CD4-positive, CD25-positive, alpha-beta regulatory T cell (primary cell): ENCODE results near the gene ACKR2. TPM values are rescaled to one million over a fixed set of nuclear protein-coding genes. Genes with fewer than 3 reads are reported as not detected.

ENCODE experiments used
- ATAC-seq, 2 donors: fragments of 150-1000 bp; cut with Tn5 transposase; one replicate each; pipeline ENCODE4 v1.10.0; 2021; ENCODE audit warnings: low read depth in 2 of 2, moderate number of reproducible peaks in 2 of 2, moderate library complexity in 1 of 2
- DNase-seq, 3 donors: peaks; one replicate each; pipeline versions ENCODE4 v3.0.0 to v3.0.0-alpha.2; 2012 to 2022; ENCODE audit warnings: mixed read lengths in 1 of 3
- H3K27ac ChIP-seq: one replicate; pipeline ENCODE4 v1.7.0; 2013; ENCODE audit warnings: mild to moderate bottlenecking, low read length; ENCODE audit not compliant: insufficient read depth, poor library complexity, severe bottlenecking
- H3K27me3 ChIP-seq: one replicate; pipeline ENCODE4 v1.7.0; 2013; ENCODE audit warnings: low read length; ENCODE audit not compliant: control insufficient read depth, insufficient read depth
- H3K36me3 ChIP-seq: one replicate; pipeline ENCODE4 v1.7.0; 2013; ENCODE audit warnings: mild to moderate bottlenecking, low read length, moderate library complexity; ENCODE audit not compliant: control insufficient read depth, insufficient read depth
- H3K4me1 ChIP-seq: 2 replicates; pipeline ENCODE4 v1.7.0; 2013; ENCODE audit warnings: mild to moderate bottlenecking, low read length; ENCODE audit not compliant: insufficient read depth, control insufficient read depth, poor library complexity, severe bottlenecking
- H3K4me3 ChIP-seq: one replicate; pipeline ENCODE4 v1.7.0; 2013; ENCODE audit warnings: low read depth, mild to moderate bottlenecking, low read length, moderate library complexity
- H3K9me3 ChIP-seq, 2 experiments: 1 replicate in 1 of 2; 2 replicates in 1 of 2; pipeline ENCODE4 v1.7.0; 2013; ENCODE audit warnings: low read length in 2 of 2, mild to moderate bottlenecking in 1 of 2, moderate library complexity in 1 of 2; ENCODE audit not compliant: control insufficient read depth in 2 of 2
- H3K27ac Mint-ChIP-seq, 3 donors: one replicate each; pipeline ENCODE4 v1.8.0; 2020 to 2022; ENCODE audit warnings: mild to moderate bottlenecking in 3 of 3, mixed read lengths in 3 of 3, moderate library complexity in 2 of 3
- H3K27me3 Mint-ChIP-seq: one replicate; pipeline ENCODE4 v1.8.0; 2022; ENCODE audit warnings: mild to moderate bottlenecking, mixed read lengths
- H3K36me3 Mint-ChIP-seq: one replicate; pipeline ENCODE4 v1.8.0; 2020; ENCODE audit warnings: mixed read lengths
- H3K4me1 Mint-ChIP-seq, 4 donors: one replicate each; pipeline ENCODE4 v1.8.0; 2020 to 2022; ENCODE audit warnings: mixed read lengths in 4 of 4, mild to moderate bottlenecking in 1 of 4
- H3K4me3 Mint-ChIP-seq, 4 donors: one replicate each; pipeline ENCODE4 v1.8.0; 2020 to 2022; ENCODE audit warnings: mild to moderate bottlenecking in 4 of 4, mixed read lengths in 4 of 4, moderate library complexity in 3 of 4
- H3K9me3 Mint-ChIP-seq, 7 donors: one replicate each; pipeline ENCODE4 v1.8.0; 2020 to 2022; ENCODE audit warnings: mixed read lengths in 7 of 7, mild to moderate bottlenecking in 3 of 7, moderate library complexity in 2 of 7
- polyA plus RNA-seq, 4 donors: library from polyadenylated mRNA; unstranded; fragments of 300-500 nt; fragmentation: Illumina TruSeq; gene quantifications; one replicate each; pipeline ENCODE4 v1.2.3, GENCODE V29; 2021
- total RNA-seq: library from RNA; stranded (reverse); gene quantifications from one replicate; pipeline ENCODE4 v1.2.3, GENCODE V29; 2022

ACKR2 gene
- total and polyA plus RNA-seq, 5 donors from 2014 or later, result 0.29 to 0.35 TPM; not detected in 3

DNA sequence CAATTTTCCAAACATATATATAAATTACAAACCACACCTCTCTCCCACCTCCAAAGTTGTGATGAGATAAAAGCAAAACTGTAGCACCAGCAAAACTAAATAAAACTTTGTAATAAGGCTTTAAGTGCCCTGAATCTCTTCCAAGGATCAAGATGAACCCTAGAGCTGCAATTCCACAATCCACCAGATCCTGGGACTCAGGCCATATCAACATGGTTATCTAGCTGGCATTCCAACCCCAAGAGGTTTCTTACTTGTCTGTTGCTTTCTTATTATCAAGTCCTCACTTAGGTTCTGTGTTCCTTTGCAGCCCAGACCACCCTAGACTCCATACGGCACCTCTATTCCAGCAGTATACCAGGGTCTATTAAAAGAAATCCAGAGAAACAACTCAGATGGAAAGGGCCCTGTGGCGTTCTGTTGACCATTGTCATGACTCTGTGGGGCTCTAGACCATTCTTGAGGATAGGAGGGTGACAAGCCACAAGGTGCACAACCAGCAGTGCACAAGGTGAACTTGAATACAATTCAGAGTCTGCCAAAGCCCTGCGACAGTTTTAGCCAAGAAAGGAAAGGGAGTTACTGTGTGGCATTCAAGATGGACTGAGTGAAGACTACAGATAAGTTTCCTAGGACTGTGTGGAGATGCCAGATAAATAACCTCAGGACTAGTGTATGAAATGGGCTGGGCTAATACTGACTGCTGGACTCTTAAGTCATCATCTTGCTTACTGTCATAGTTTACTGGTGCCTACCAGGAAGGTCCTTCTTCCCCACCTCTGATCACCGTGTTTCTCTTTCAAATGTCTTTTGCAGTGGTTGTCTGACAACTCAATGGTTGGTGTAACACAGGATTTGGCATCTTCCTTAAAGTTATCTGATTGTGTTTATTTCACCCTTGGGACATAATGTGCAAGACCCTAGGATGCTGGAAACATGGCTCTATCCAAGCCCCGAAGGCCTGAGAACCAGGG is 27.2 kb downstream of the ACKR2 start:
- no peak for ATAC-seq
- Mint-ChIP-seq H3K27me3 (peaks cover 20% of the 10 kb centered on the region), H3K36me3 (peaks cover 3% of the 10 kb centered on the region), H3K27ac (no peak overlapping the region), H3K4me3 (no peak overlapping the region), H3K4me1 (peaks cover 0 to 6% (median 4%) of the 10 kb centered on the region in 4 donors), H3K9me3 (no peaks in the 10 kb centered on the region)
- no peak overlapping the region for H3K4me3 ChIP-seq
- H3K27me3 ChIP-seq, result no peaks in the 10 kb centered on the region
- no peaks in the 10 kb centered on the region for H3K4me1 ChIP-seq
- H3K27ac ChIP-seq, result no peak overlapping the region
- H3K36me3 ChIP-seq, result no peaks in the 10 kb centered on the region
- H3K9me3 ChIP-seq, result no peaks in the 10 kb centered on the region
- no peak for DNase-seq

GRCh38 chr3:42838571-42838970 is 29.3 kb downstream of the ACKR2 start:
- H3K27ac Mint-ChIP-seq, result no peak overlapping the region
- no peaks in the 10 kb centered on the region for H3K36me3 ChIP-seq
- peaks cover 3% of the 10 kb centered on the region for H3K36me3 Mint-ChIP-seq
- no peaks in the 10 kb centered on the region for H3K9me3 ChIP-seq
- ATAC-seq (no peak), DNase-seq (no peak)
- H3K4me3 Mint-ChIP-seq, result no peak overlapping the region
- no peaks in the 10 kb centered on the region for H3K27me3 ChIP-seq
- H3K4me1 Mint-ChIP-seq, result peaks cover 0 to 6% (median 0%) of the 10 kb centered on the region in 4 donors
- peaks cover 15% of the 10 kb centered on the region for H3K27me3 Mint-ChIP-seq
- H3K27ac ChIP-seq, result no peak overlapping the region
- H3K4me3 ChIP-seq, result no peak overlapping the region
- no peaks in the 10 kb centered on the region for H3K4me1 ChIP-seq
- no peaks in the 10 kb centered on the region for H3K9me3 Mint-ChIP-seq

GRCh38 chr3:42839616-42840015 is 30.4 kb downstream of the ACKR2 start:
- Mint-ChIP-seq H3K27ac (no peak overlapping the region), H3K9me3 (no peaks in the 10 kb centered on the region), H3K4me1 (peaks cover 0 to 6% (median 0%) of the 10 kb centered on the region in 4 donors), H3K27me3 (peaks cover 9% of the 10 kb centered on the region), H3K36me3 (peaks cover 3% of the 10 kb centered on the region), H3K4me3 (no peak overlapping the region)
- DNase-seq (peak in 2 of 3 donors; percentile 54 to 64), ATAC-seq (peak; percentile 82 to 86)
- Histone ChIP-seq H3K36me3 (no peaks in the 10 kb centered on the region), H3K27ac (no peak overlapping the region), H3K4me3 (no peak overlapping the region), H3K27me3 (no peaks in the 10 kb centered on the region), H3K4me1 (no peaks in the 10 kb centered on the region), H3K9me3 (no peaks in the 10 kb centered on the region)

DNA sequence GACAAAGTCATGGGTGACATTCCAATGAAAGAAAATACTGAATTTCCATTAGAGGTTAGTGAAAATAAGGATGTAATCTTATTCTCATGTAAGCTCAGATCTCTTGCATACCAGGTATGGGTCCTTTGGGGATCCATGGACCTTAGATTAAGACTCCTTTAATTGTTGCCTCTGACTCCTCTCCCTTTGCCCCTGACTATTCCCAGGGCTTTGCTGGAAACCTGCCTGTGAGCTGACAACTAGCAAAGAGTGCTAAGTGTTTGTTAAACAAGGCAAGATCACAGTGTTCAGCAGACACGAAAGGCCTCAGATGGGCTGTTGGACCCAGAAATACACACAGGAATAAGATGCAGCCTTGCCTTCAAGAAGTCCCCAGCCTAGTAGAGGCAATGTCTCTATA is 32.1 kb downstream of the ACKR2 start:
- ATAC-seq, result no peak

GRCh38 chr3:42843713-42844411 is 34.6 kb downstream of the ACKR2 start:
- Mint-ChIP-seq H3K4me3 (no peak overlapping the region), H3K36me3 (no peaks in the 10 kb centered on the region), H3K27ac (no peak overlapping the region), H3K4me1 (peaks cover 0 to 14% (median 10%) of the 10 kb centered on the region in 4 donors), H3K27me3 (peaks cover 5% of the 10 kb centered on the region), H3K9me3 (no peaks in the 10 kb centered on the region)
- ATAC-seq, result no peak
- no peak for DNase-seq
- no peaks in the 10 kb centered on the region for H3K27me3 ChIP-seq
- H3K4me1 ChIP-seq, result no peaks in the 10 kb centered on the region
- H3K27ac ChIP-seq, result no peak overlapping the region
- no peaks in the 10 kb centered on the region for H3K9me3 ChIP-seq
- no peaks in the 10 kb centered on the region for H3K36me3 ChIP-seq
- H3K4me3 ChIP-seq, result no peak overlapping the region

More for the DNA sequence above, 32.1 kb downstream of the ACKR2 start:
- H3K4me3 Mint-ChIP-seq, result no peak overlapping the region
- peaks cover 0 to 6% (median 0%) of the 10 kb centered on the region in 4 donors for H3K4me1 Mint-ChIP-seq
- DNase-seq, result no peak
- no peaks in the 10 kb centered on the region for H3K9me3 Mint-ChIP-seq
- no peak overlapping the region for H3K27ac Mint-ChIP-seq
- no peaks in the 10 kb centered on the region for H3K36me3 Mint-ChIP-seq
- no peak overlapping the region for H3K27ac ChIP-seq
- H3K4me3 ChIP-seq, result no peak overlapping the region
- no peaks in the 10 kb centered on the region for H3K36me3 ChIP-seq
- H3K27me3 ChIP-seq, result no peaks in the 10 kb centered on the region
- H3K9me3 ChIP-seq, result no peaks in the 10 kb centered on the region
- no peaks in the 10 kb centered on the region for H3K4me1 ChIP-seq
- peaks cover 9% of the 10 kb centered on the region for H3K27me3 Mint-ChIP-seq

DNA sequence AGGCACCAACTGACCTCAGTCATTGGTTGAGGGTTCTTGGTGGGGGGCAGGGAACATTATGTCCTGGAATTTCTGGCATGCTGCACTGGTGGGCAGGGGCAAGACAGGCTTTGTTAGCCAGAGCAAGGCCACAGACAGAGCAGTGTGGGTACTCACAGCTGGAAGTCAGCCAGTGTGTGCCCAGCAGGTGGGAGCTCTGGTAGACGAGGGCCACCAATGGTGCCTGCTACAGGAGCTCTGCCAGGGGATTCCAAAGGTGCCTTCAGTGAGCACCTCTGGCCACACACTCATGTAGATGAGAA is 35.1 kb downstream of the ACKR2 start:
- Mint-ChIP-seq H3K4me1 (peaks cover 0 to 14% (median 9%) of the 10 kb centered on the region in 4 donors), H3K36me3 (no peaks in the 10 kb centered on the region), H3K27ac (no peak overlapping the region), H3K27me3 (peaks cover 5% of the 10 kb centered on the region), H3K4me3 (no peak overlapping the region), H3K9me3 (no peaks in the 10 kb centered on the region)
- Histone ChIP-seq H3K9me3 (no peaks in the 10 kb centered on the region), H3K4me3 (no peak overlapping the region), H3K27me3 (no peaks in the 10 kb centered on the region), H3K36me3 (no peaks in the 10 kb centered on the region), H3K27ac (no peak overlapping the region), H3K4me1 (no peaks in the 10 kb centered on the region)
- no peak for DNase-seq
- no peak for ATAC-seq

GRCh38 chr3:42844815-42845214 is 35.6 kb downstream of the ACKR2 start:
- DNase-seq (no peak), ATAC-seq (no peak)
- Histone ChIP-seq H3K27me3 (no peaks in the 10 kb centered on the region), H3K9me3 (no peaks in the 10 kb centered on the region), H3K36me3 (no peaks in the 10 kb centered on the region), H3K27ac (no peak overlapping the region), H3K4me3 (no peak overlapping the region), H3K4me1 (no peaks in the 10 kb centered on the region)
- H3K36me3 Mint-ChIP-seq, result no peaks in the 10 kb centered on the region
- peaks cover 5% of the 10 kb centered on the region for H3K27me3 Mint-ChIP-seq
- no peak overlapping the region for H3K27ac Mint-ChIP-seq
- no peaks in the 10 kb centered on the region for H3K9me3 Mint-ChIP-seq
- H3K4me3 Mint-ChIP-seq, result no peak overlapping the region
- peaks cover 0 to 14% (median 7%) of the 10 kb centered on the region in 4 donors for H3K4me1 Mint-ChIP-seq
